ENCODE measurements around the gene TMPRSS2. TPM values are rescaled to one million over a fixed set of nuclear protein-coding genes. Genes with fewer than 3 reads are reported as not detected.

Gene TMPRSS2
- total RNA-seq, 1 donor from 2014 or later, result 23.7 TPM

DNA sequence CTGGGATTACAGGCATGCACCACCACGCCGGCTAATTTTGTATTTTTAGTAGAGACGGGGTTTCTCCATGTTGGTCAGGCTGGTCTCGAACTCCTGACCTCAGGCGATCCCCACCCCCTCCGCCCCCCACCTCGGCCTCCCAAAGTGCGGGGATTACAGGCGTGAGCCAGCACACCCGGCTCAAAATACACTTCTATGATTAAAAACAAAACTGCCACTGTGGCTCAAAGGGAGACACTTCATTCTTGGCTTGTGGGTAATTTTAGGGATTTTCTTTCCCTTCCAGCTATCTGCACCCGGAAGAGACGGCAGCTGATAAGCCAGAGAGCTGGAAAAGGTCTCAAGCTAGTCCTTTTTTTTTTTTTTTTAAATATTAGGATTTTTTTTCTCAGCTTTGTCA lies 24.5 kb downstream of the TMPRSS2 start:
- Mint-ChIP-seq H3K9me3 (ENCODE audit: low read depth) (no peaks in the 10 kb centered on the region), H3K27me3 (no peaks in the 10 kb centered on the region), H3K27ac (no peak overlapping the region), H3K4me3 (ENCODE audit: low read depth) (no peak overlapping the region), H3K4me1 (ENCODE audit: low read depth) (peaks cover 7% of the 10 kb centered on the region), H3K36me3 (ENCODE audit: insufficient read depth) (peaks cover 19% of the 10 kb centered on the region)
- TF ChIP-seq CTCF (IDR thresholded peaks at IDR 0.05; ENCODE audit: unreplicated experiment), result no peak
- no peak for DNase-seq (ENCODE audit: low spot score, unreplicated experiment)

DNA sequence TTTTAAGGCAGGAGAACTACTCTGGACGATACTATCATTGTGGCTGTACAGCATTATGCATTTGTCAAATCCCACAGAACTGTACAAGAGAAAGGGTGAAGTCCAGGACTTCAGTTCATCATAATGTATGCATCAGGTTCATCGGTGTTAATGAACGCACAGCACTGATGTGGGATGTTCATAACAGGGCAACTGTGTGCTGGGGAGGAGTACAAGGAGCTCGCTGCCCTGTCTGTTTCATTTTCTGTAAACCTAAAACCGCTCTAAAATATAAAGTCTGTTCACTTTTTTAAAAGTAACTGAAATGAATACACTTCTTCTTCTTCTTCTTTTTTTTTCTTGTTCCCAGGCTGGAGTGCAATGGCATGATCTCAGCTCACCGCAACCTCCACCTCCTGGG lies 25.0 kb downstream of the TMPRSS2 start:
- no peak overlapping the region for H3K4me3 Mint-ChIP-seq (ENCODE audit: low read depth)
- no peak for TF ChIP-seq CTCF (IDR thresholded peaks at IDR 0.05; ENCODE audit: unreplicated experiment)
- peaks cover 19% of the 10 kb centered on the region for H3K36me3 Mint-ChIP-seq (ENCODE audit: insufficient read depth)
- DNase-seq (ENCODE audit: low spot score, unreplicated experiment), result no peak
- H3K4me1 Mint-ChIP-seq (ENCODE audit: low read depth), result peaks cover 11% of the 10 kb centered on the region
- no peaks in the 10 kb centered on the region for H3K9me3 Mint-ChIP-seq (ENCODE audit: low read depth)
- H3K27ac Mint-ChIP-seq, result no peak overlapping the region
- no peaks in the 10 kb centered on the region for H3K27me3 Mint-ChIP-seq

DNA sequence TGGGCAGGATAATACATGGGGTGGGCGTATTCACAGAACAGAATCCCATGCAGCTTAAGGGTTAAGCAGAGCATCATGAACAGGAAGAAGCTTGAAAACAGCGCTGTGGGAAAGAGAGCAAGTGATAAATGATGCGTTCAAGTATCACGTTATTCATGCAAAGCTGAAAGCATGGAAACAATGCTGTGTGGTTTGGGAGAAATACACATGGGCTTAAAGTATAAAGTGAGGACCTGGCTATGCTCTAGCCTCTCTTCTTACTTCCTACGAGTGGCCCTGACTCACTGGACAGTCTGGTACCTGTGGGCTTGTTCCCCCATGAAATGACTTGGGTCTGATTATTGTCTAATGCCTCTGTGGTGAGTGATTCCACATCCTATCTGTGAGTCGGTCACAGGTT lies 25.7 kb downstream of the TMPRSS2 start:
- H3K27me3 Mint-ChIP-seq, result no peaks in the 10 kb centered on the region
- no peak overlapping the region for H3K27ac Mint-ChIP-seq

GRCh38 chr21:41481191-41481590 lies 26.8 kb downstream of the TMPRSS2 start:
- no peak for DNase-seq (ENCODE audit: low spot score, unreplicated experiment)
- Mint-ChIP-seq H3K36me3 (ENCODE audit: insufficient read depth) (peaks cover 22% of the 10 kb centered on the region), H3K4me1 (ENCODE audit: low read depth) (peaks cover 16% of the 10 kb centered on the region), H3K9me3 (ENCODE audit: low read depth) (no peaks in the 10 kb centered on the region), H3K27me3 (no peaks in the 10 kb centered on the region), H3K27ac (no peak overlapping the region), H3K4me3 (ENCODE audit: low read depth) (no peak overlapping the region)
- no peak for TF ChIP-seq CTCF (IDR thresholded peaks at IDR 0.05; ENCODE audit: unreplicated experiment)

More for the DNA sequence above, 25.7 kb downstream of the TMPRSS2 start:
- no peak for DNase-seq (ENCODE audit: low spot score, unreplicated experiment)
- H3K9me3 Mint-ChIP-seq (ENCODE audit: low read depth), result no peaks in the 10 kb centered on the region
- H3K4me3 Mint-ChIP-seq (ENCODE audit: low read depth), result no peak overlapping the region
- no peak for TF ChIP-seq CTCF (IDR thresholded peaks at IDR 0.05; ENCODE audit: unreplicated experiment)
- H3K36me3 Mint-ChIP-seq (ENCODE audit: insufficient read depth), result peaks cover 23% of the 10 kb centered on the region
- H3K4me1 Mint-ChIP-seq (ENCODE audit: low read depth), result peaks cover 18% of the 10 kb centered on the region

DNA sequence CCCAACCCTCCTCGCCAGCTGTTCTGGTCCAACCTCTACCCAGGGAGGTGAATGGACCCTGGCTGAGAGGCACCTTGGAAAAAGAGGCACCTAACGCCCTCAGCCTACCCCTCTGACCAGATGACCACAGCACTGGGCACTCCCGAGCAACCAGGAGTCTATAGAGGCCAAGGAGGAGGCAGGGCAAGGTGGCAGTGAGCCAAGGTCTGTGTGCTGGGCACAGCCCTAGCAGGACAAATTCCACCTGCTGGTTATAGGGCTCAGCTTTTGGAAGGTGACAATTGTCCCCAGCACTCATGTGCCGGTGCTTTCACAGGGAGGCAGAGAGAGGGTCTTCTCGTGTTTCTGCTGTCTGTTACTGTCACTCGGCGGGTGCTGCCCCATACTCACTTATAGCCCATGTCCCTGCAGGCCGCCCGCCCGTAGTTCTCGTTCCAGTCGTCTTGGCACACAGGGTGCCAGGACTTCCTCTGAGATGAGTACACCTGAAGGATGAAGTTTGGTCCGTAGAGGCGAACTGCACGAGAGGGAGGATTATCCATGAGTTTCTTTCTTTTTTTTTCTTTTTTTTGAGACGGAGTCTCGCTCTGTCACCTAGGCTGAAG lies 27.8 kb downstream of the TMPRSS2 start:
- DNase-seq (ENCODE audit: low spot score, unreplicated experiment), result no peak
- H3K4me1 Mint-ChIP-seq (ENCODE audit: low read depth), result peaks cover 16% of the 10 kb centered on the region
- H3K9me3 Mint-ChIP-seq (ENCODE audit: low read depth), result no peaks in the 10 kb centered on the region
- no peak overlapping the region for H3K27ac Mint-ChIP-seq
- TF ChIP-seq CTCF (IDR thresholded peaks at IDR 0.05; ENCODE audit: unreplicated experiment), result no peak
- H3K36me3 Mint-ChIP-seq (ENCODE audit: insufficient read depth), result peaks cover 22% of the 10 kb centered on the region
- no peak overlapping the region for H3K4me3 Mint-ChIP-seq (ENCODE audit: low read depth)
- H3K27me3 Mint-ChIP-seq, result no peaks in the 10 kb centered on the region
